H9 (cell line): ENCODE data around the gene GET3. TPM values are rescaled to one million over a fixed set of nuclear protein-coding genes. Genes with fewer than 3 reads are reported as not detected.
A peak's percentile ranks its signal among the peaks of the same experiment; 100 is the strongest.

ENCODE experiments used
- DNase-seq: peaks from one replicate; pipeline ENCODE4 v3.0.0-alpha.2; 2017
- H2AFZ ChIP-seq: one replicate; pipeline ENCODE4 v1.6.1; 2013; ENCODE audit warnings: mild to moderate bottlenecking, low read length, control low read depth, moderate library complexity
- H2AK5ac ChIP-seq: 2 replicates; pipeline ENCODE4 v1.6.1; 2013; ENCODE audit warnings: low read length, control low read depth, mixed read lengths; ENCODE audit not compliant: insufficient read length
- H2BK120ac ChIP-seq: one replicate; pipeline ENCODE4 v1.6.1; 2013; ENCODE audit warnings: low read depth, mild to moderate bottlenecking, low read length, control low read depth, inconsistent platforms; ENCODE audit not compliant: poor library complexity, severe bottlenecking
- H2BK12ac ChIP-seq: 2 replicates; pipeline ENCODE4 v1.6.1; 2013; ENCODE audit warnings: low read length, control low read depth, mixed read lengths, low read depth; ENCODE audit not compliant: insufficient read length
- H2BK15ac ChIP-seq: 2 replicates; pipeline ENCODE4 v1.6.1; 2013; ENCODE audit warnings: low read depth, low read length, control low read depth
- H2BK20ac ChIP-seq: one replicate; pipeline ENCODE4 v1.6.1; 2013; ENCODE audit warnings: low read depth, mild to moderate bottlenecking, low read length, control low read depth, inconsistent platforms; ENCODE audit not compliant: poor library complexity, severe bottlenecking
- H2BK5ac ChIP-seq: 2 replicates; pipeline ENCODE4 v1.6.1; 2013; ENCODE audit warnings: low read length, control low read depth, mixed read lengths; ENCODE audit not compliant: insufficient read length
- H3K14ac ChIP-seq: 2 replicates; pipeline ENCODE4 v1.6.1; 2013; ENCODE audit warnings: low read length, control low read depth; ENCODE audit not compliant: insufficient read depth
- H3K18ac ChIP-seq: 2 replicates; pipeline ENCODE4 v1.6.1; 2013; ENCODE audit warnings: low read depth, mild to moderate bottlenecking, mixed read lengths, low read length, control low read depth; ENCODE audit not compliant: insufficient read length
- H3K23ac ChIP-seq: 2 replicates; pipeline ENCODE4 v1.6.1; 2013; ENCODE audit warnings: low read length, control low read depth, mixed read lengths, low read depth; ENCODE audit not compliant: insufficient read length
- H3K23me2 ChIP-seq: 2 replicates; pipeline ENCODE4 v1.6.1; 2013; ENCODE audit warnings: low read depth, mild to moderate bottlenecking, mixed read lengths, low read length, control low read depth; ENCODE audit not compliant: insufficient read length, poor library complexity, severe bottlenecking
- H3K27ac ChIP-seq: 2 replicates; pipeline ENCODE4 v1.5.1; 2013; ENCODE audit warnings: low read length, control low read depth, mixed read lengths, low read depth; ENCODE audit not compliant: insufficient read length
- H3K27me3 ChIP-seq: 2 replicates; pipeline ENCODE4 v1.6.1; 2013; ENCODE audit warnings: low read length, control low read depth, inconsistent platforms; ENCODE audit not compliant: insufficient read depth
- H3K4ac ChIP-seq: 2 replicates; pipeline ENCODE4 v1.6.1; 2013; ENCODE audit warnings: low read depth, mild to moderate bottlenecking, control low read depth, inconsistent platforms, low read length, moderate library complexity
- H3K4me1 ChIP-seq: 2 replicates; pipeline ENCODE4 v1.6.1; 2013; ENCODE audit warnings: low read length, control low read depth, inconsistent platforms; ENCODE audit not compliant: insufficient read depth
- H3K4me2 ChIP-seq: 2 replicates; pipeline ENCODE4 v1.6.1; 2013; ENCODE audit warnings: low read length, control low read depth, mixed read lengths; ENCODE audit not compliant: insufficient read length, insufficient read depth
- H3K56ac ChIP-seq: 2 replicates; pipeline ENCODE4 v1.6.1; 2013; ENCODE audit warnings: low read depth, mild to moderate bottlenecking, mixed read lengths, low read length, control low read depth; ENCODE audit not compliant: insufficient read length
- H3K79me1 ChIP-seq: 2 replicates; pipeline ENCODE4 v1.6.1; 2013; ENCODE audit warnings: low read depth, mild to moderate bottlenecking, moderate library complexity, low read length, control low read depth, inconsistent platforms; ENCODE audit not compliant: insufficient read depth, poor library complexity, severe bottlenecking
- H3K79me2 ChIP-seq: 2 replicates; pipeline ENCODE4 v1.6.1; 2013; ENCODE audit warnings: low read length, control low read depth, inconsistent platforms; ENCODE audit not compliant: insufficient read depth
- H3K9ac ChIP-seq: 2 replicates; pipeline ENCODE4 v1.6.1; 2013; ENCODE audit warnings: low read length, control low read depth, mixed read lengths; ENCODE audit not compliant: insufficient read length; ENCODE audit errors: extremely low read depth
- H3K9me3 ChIP-seq: one replicate; pipeline ENCODE4 v1.6.1; 2013; ENCODE audit warnings: low read depth, low read length, inconsistent platforms; ENCODE audit not compliant: control insufficient read depth
- H3T11ph ChIP-seq: one replicate; pipeline ENCODE4 v1.6.1; 2013; ENCODE audit warnings: mild to moderate bottlenecking, low read length, control low read depth, inconsistent platforms
- H4K20me1 ChIP-seq: one replicate; pipeline ENCODE4 v1.6.1; 2013; ENCODE audit not compliant: control insufficient read depth, insufficient read length, insufficient read depth
- H4K5ac ChIP-seq: 2 replicates; pipeline ENCODE4 v1.6.1; 2013; ENCODE audit warnings: low read depth, mild to moderate bottlenecking, mixed read lengths, low read length, control low read depth; ENCODE audit not compliant: insufficient read length
- H4K8ac ChIP-seq: replicated peaks from 2 replicates; pipeline ENCODE4 v1.6.1; 2013; ENCODE audit warnings: low read length, control low read depth, mixed read lengths, low read depth; ENCODE audit not compliant: insufficient read length
- H4K91ac ChIP-seq: 2 replicates; pipeline ENCODE4 v1.6.1; 2013; ENCODE audit warnings: low read depth, mild to moderate bottlenecking, moderate library complexity, mixed read lengths, low read length, control low read depth; ENCODE audit not compliant: insufficient read length
- H3K27ac Mint-ChIP-seq, 3 experiments: 2 replicates in 2 of 3; 3 replicates in 1 of 3; pipeline ENCODE4 v1.8.0; 2020 to 2021; ENCODE audit warnings: mixed read lengths in 3 of 3, mild to moderate bottlenecking in 1 of 3, moderate library complexity in 1 of 3
- H3K27me3 Mint-ChIP-seq: 2 replicates; pipeline ENCODE4 v1.8.0; 2021; ENCODE audit warnings: low read depth, mild to moderate bottlenecking, moderate library complexity, mixed read lengths
- H3K36me3 Mint-ChIP-seq, 3 experiments: 2 replicates in 2 of 3; 3 replicates in 1 of 3; pipeline ENCODE4 v1.8.0; 2020 to 2021; ENCODE audit warnings: low read depth in 3 of 3, mixed read lengths in 3 of 3; ENCODE audit not compliant: insufficient read depth in 1 of 3
- H3K4me1 Mint-ChIP-seq, 2 experiments: 2 replicates each; pipeline ENCODE4 v1.8.0; 2020; ENCODE audit warnings: mixed read lengths in 2 of 2
- H3K4me3 Mint-ChIP-seq, 2 experiments: 2 replicates in 1 of 2; 3 replicates in 1 of 2; pipeline ENCODE4 v1.8.0; 2020 to 2021; ENCODE audit warnings: mild to moderate bottlenecking in 2 of 2, mixed read lengths in 2 of 2, moderate library complexity in 1 of 2
- H3K9me3 Mint-ChIP-seq, 2 experiments: 2 replicates in 1 of 2; 3 replicates in 1 of 2; pipeline ENCODE4 v1.8.0; 2020; ENCODE audit warnings: mild to moderate bottlenecking in 2 of 2, mixed read lengths in 2 of 2, moderate library complexity in 1 of 2
- WGBS: extraction: QIAGEN DNeasy Blood & Tissue Kit; methylation state at CpG from one replicate; pipeline ENCODE4 v1.1.7; 2013; ENCODE audit warnings: missing lambda C conversion rate, low lambda C conversion rate, mixed read lengths; ENCODE audit not compliant: insufficient read length; ENCODE audit errors: extremely low coverage; 5-methylcytosine and 5-hydroxymethylcytosine counted together
- total RNA-seq: library from RNA; stranded (reverse); gene quantifications from 2 replicates; pipeline ENCODE4 v1.2.1, GENCODE V29; 2021
- TF ChIP-seq, protein P1 (sequence below): fragments of 200-600 bp; sonication (generic); conservative IDR thresholded peaks from 3 replicates; pipeline ENCODE4 v1.8.0; 2021; ENCODE audit warnings: antibody characterized with exemption, mild to moderate bottlenecking

GET3 gene
- total RNA-seq, 1 experiment from 2014 or later = 81.6 TPM

DNA sequence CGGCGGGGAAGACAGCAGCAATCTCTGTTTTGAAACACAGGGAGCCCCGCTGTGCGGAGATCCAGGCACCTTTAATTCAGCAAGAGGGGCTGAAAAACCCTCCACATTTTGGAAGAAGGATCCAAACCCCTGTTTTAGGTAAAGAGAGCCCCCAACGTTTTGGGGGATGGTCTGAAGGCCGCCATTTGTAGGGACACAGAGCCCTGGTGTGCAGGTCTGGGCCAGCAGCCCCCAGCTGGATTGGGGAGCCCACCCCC is 41.5 kb downstream of the GET3 start:
- H3K4me3 Mint-ChIP-seq = peak overlapping the region; percentile 69 to 85
- peaks cover 5 to 8% (median 6%) of the 10 kb centered on the region in 3 experiments; a peak in 5 of 7 replicates for H3K36me3 Mint-ChIP-seq
- no peak overlapping the region for H3K56ac ChIP-seq
- no peaks in the 10 kb centered on the region for H3K79me2 ChIP-seq
- peaks cover 25% of the 10 kb centered on the region for H3K23me2 ChIP-seq
- H2BK20ac ChIP-seq = no peak overlapping the region
- no peak overlapping the region for H3K23ac ChIP-seq
- H3K9ac ChIP-seq = peak overlapping the region; percentile 5
- H3K14ac ChIP-seq = no peak overlapping the region
- no peaks in the 10 kb centered on the region for H4K20me1 ChIP-seq
- TF ChIP-seq, protein P1, sequence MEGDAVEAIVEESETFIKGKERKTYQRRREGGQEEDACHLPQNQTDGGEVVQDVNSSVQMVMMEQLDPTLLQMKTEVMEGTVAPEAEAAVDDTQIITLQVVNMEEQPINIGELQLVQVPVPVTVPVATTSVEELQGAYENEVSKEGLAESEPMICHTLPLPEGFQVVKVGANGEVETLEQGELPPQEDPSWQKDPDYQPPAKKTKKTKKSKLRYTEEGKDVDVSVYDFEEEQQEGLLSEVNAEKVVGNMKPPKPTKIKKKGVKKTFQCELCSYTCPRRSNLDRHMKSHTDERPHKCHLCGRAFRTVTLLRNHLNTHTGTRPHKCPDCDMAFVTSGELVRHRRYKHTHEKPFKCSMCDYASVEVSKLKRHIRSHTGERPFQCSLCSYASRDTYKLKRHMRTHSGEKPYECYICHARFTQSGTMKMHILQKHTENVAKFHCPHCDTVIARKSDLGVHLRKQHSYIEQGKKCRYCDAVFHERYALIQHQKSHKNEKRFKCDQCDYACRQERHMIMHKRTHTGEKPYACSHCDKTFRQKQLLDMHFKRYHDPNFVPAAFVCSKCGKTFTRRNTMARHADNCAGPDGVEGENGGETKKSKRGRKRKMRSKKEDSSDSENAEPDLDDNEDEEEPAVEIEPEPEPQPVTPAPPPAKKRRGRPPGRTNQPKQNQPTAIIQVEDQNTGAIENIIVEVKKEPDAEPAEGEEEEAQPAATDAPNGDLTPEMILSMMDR = no peak
- no peak overlapping the region for H2BK5ac ChIP-seq
- no peak overlapping the region for H2BK15ac ChIP-seq
- no peak overlapping the region for H2BK12ac ChIP-seq
- no peaks in the 10 kb centered on the region; the same call in 1 of the 2 replicates for H3K27me3 Mint-ChIP-seq
- no CpG with 5 or more reads among the region's 6 CpGs for WGBS
- DNase-seq = no peak
- H3K79me1 ChIP-seq = no peaks in the 10 kb centered on the region
- H3K4me1 Mint-ChIP-seq = peaks cover 28 to 29% of the 10 kb centered on the region in 2 experiments
- H3K18ac ChIP-seq = no peak overlapping the region
- H2BK120ac ChIP-seq = no peak overlapping the region
- H3K4me2 ChIP-seq = peak overlapping the region; percentile 78
- no peak overlapping the region for H2AFZ ChIP-seq
- H3K27me3 ChIP-seq = no peaks in the 10 kb centered on the region
- H4K5ac ChIP-seq = no peak overlapping the region
- H3K27ac Mint-ChIP-seq = peak overlapping the region in 2 of 3 experiments; percentile 59 to 91; a peak in 2 of 7 replicates
- peaks cover 4% of the 10 kb centered on the region for H3K4me1 ChIP-seq
- no peak overlapping the region for H4K91ac ChIP-seq
- H4K8ac ChIP-seq = no peak overlapping the region
- no peak overlapping the region for H3K4ac ChIP-seq
- no peaks in the 10 kb centered on the region for H3K9me3 ChIP-seq
- H3T11ph ChIP-seq = no peak overlapping the region
- no peak overlapping the region for H3K27ac ChIP-seq
- no peak overlapping the region for H2AK5ac ChIP-seq
- no peaks in the 10 kb centered on the region for H3K9me3 Mint-ChIP-seq
